DMS53 treated with DMSO at 0.1 percent for 48 hours (cell line): ENCODE data around the gene PPP6R3.

ENCODE experiments used
- DNase-seq: peaks from one replicate; lab custom pipeline; 2025; ENCODE audit not compliant: unreplicated experiment; lab: John Stamatoyannopoulos, UW

Gene PPP6R3

DNA sequence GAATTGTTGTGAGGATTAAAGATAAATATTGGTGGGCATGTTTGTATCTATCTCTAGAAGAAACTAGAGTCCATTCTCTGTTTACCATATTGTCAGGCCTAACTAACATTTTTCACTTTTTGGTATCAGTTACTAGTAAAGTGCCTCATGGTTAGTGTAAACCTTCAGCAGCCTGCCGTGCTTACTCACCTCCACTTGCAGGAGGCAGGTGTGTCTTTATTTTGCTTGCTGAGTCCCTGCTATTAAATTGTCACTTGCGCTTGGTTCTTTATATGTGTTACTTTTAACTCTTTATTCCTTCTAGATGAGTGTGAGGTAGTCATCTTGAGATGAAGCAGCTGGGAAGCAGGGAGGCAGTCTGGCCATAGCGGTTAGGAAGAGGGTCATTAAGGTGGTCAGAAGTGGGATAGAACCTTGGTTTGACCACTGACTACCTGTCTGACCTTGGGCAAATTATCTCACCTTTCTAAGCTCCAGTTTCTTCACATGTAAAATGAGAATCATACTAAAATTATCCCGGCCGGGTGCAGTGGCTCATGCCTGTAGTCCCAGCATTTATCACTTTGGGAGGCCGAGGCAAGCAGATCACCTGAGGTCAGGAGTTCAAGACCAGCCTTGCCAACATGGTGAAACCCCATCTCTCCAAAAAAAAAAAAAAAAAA is 21.2 kb downstream of the PPP6R3 start:
- no peak for DNase-seq

- DNase-seq, result no peak
Observed at GRCh38 chr11:68488623-68489022, 28.1 kb downstream of the PPP6R3 start.

DNA sequence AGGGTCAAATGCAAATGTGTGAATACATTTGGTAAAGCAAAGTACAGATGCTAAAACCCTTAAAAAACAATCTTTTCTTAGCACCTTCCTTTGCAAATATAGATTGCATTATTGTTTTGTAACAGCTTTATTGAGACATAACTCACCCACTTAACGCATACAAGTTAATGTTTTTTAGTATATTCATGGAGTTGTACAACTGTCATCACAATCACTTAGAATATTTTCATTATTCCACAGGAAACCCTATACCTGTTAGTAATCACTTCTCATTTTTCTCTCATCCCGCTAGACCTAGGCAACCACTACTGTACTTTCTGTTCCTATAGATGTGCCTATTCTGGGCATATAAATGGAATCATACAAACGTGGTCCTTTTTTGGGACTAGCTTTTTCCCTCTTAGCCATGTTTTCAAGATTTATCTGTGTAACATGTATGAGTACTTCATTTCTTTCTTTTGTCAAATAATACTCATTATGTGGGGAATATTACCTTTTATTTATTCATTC is 34.7 kb downstream of the PPP6R3 start:
- DNase-seq, result no peak

- no peak for DNase-seq
Observed at GRCh38 chr11:68495872-68496271, 35.3 kb downstream of the PPP6R3 start.

DNA sequence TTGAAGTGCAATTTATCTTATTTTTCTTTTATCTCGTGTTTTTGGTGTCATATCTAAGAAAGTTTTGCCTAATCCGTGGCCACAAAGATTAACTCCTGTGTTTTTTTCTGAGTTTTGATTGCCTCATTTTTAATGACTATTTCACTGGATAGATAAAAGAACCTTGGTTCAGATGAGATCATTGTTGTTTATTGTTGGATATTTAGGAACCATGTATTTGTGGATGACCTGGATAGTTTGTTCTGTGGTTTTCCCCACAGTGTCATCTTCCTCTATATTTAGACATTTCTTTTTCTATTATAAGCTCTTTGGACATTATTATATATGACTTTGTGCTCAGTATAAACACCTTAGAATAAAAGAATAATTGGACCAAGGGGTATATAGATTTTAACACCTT is 37.2 kb downstream of the PPP6R3 start:
- no peak for DNase-seq

DNA sequence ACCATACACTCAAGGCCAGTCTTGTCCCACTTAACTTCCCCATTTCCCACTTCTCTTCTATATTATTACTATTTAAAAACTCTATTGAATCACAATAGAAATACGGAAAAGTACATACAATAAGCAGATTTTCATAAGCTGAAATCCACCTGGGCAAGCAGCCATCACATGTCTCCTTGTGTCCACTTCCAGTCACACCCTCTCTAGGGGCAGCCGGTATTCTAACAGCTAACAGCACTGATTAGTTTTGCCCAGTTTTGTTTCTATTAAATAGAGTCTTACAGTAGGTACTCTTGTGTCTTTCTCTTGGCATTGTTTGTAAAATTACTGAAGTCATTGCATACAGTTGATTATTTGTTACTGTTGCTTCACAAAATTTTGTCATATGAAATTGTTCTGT is 37.8 kb downstream of the PPP6R3 start:
- no peak for DNase-seq

- DNase-seq, result no peak
Observed at GRCh38 chr11:68498903-68499883, 38.6 kb downstream of the PPP6R3 start.

DNA sequence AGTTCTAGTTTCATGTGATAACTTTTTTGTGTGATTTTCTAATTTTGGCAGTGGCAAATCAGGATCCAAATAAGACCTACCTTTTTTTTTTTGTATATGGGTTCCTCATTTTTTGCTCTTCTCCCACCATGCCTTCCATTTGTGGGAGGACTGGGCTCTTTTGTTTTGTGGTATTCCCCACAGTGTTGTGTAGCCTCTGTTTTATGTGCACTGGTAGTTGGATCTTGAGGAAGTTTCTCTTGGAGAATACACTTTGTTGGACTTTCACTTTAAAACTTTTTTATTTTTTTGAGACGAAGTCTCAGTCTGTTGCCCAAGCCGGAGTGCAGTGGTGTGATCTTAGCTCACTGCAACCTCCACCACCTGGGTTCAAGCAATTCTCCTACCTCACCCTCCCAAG is 39.7 kb downstream of the PPP6R3 start:
- no peak for DNase-seq

- DNase-seq, result no peak
Observed at GRCh38 chr11:68501813-68502212, 41.3 kb downstream of the PPP6R3 start.

DNA sequence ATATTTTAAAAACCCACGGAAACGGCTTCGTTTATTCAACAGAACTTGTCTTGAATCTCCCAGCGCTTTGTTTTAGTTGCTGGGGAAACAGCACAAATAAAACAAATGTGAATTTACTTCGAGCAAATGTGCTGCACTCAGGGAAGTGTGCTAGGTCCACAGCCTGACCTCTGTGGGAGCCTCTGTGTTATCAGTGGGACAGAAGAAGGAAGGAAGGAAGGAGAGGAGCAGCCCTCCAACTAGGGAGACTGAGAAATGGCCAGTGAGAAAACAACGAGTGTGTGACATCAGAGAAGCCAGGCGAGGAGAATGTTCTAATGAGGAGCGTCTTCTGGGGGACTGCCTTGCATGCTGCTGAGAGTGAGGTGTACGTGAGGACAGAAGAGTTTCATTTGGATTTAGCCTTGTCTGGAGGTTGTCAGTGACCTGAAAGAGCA is 42.7 kb downstream of the PPP6R3 start:
- no peak for DNase-seq

DNA sequence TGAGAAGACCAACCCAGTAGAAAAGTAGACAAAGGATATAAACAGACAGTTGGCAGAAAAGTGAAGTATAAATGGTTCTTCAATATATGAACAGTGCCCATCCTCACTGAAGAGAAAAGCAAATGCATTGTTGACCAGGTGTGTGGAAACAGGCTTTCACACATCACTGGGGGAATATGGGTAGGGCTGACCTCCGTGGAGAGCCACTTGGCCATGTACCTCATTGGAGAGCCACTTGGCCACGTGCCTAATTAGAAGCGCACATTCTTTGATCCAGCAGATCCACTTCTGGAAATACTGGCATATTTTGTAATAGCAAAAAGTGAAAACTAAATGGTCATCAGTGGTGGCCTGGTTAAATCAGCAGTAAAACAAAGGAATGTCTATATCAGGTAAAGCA is 43.2 kb downstream of the PPP6R3 start:
- DNase-seq, result no peak

DNA sequence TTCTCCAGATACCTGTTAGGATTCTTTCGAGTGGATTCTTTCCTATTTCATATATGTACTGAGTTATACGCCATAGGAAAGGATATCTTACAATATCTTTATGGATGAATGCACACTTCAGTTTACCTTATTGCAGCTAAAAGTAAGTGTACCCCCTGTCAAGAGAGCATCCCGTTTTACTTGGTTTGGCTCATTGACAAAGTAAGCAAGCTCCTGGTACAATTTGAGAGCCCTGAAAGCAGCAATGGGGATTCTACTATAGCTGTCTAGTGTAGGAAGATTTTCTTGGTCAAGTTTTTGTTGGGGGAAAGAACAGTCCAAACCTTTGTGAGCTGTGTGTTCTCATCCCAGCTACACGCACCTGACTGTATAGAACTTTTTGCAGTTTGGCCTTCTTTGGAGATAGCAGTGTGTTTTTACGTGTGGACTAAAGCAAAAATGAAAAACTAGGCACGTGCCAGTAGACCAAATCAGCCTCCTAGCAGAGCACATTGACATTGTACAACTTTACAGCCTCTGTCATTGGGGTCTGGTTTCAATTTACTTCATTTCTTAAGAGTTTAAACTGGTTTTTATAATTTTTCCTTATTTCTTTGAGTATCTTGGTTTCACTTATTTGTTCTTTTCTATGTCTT is 44.0 kb downstream of the PPP6R3 start:
- no peak for DNase-seq

DNA sequence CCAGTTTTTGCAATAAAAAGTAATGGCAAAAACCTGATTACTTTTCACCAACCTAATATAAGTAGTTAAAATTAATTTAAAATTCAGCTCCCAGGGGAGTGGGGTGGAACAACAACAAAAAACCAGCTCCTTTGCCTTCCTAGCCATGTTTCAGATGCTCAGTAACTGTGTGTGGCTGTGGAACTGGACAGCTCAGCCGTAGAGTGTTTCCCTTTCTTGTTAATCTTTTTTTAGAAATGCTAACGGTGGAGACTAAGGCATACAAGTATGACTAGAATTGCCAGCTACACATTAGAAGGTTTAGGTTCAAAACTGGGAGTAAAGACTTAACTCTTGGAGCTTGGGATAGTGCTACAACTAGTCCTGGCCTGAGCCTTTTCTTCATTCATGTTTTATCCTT is 45.0 kb downstream of the PPP6R3 start:
- DNase-seq, result no peak

DNA sequence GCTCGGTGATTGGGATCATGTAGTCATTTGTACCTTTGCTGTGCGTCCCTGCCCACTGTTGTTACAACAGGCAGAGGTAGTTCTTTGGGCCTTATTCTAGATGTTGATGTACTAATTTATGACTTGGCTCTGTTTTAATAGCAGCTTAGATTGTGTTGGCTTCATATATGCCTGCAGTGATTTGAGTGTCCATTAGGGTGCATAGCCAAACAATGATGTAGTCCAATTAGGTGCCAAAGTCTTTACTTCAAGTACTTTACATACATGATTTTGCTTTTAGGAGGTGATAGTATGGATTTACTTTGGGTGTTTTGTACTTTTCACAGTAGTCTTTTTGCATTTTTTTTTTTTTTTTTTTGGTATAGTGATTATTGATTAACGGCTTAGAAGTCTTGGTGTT is 46.4 kb downstream of the PPP6R3 start:
- no peak for DNase-seq

DNA sequence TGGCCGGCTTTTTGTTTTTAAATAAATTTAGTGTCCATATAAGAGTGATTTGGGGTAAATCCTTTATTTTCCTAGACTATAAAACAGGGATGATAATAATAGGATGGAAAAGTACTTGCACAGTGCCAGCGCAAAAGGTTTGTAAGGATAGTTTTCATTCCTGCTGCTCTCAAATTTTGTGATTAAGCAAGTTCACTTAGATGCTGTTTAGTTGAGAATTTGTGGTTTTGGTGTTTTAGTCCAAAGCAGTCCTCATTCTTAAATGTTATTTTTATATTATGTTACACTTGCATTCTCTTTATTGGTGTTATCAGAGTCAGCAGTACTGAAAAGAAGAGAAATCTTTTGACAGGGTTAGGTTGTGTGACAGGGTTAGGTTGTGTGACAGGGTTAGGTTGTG is 47.9 kb downstream of the PPP6R3 start:
- DNase-seq, result no peak

GRCh38 chr11:68509066-68509465 is 48.5 kb downstream of the PPP6R3 start:
- no peak for DNase-seq

DNA sequence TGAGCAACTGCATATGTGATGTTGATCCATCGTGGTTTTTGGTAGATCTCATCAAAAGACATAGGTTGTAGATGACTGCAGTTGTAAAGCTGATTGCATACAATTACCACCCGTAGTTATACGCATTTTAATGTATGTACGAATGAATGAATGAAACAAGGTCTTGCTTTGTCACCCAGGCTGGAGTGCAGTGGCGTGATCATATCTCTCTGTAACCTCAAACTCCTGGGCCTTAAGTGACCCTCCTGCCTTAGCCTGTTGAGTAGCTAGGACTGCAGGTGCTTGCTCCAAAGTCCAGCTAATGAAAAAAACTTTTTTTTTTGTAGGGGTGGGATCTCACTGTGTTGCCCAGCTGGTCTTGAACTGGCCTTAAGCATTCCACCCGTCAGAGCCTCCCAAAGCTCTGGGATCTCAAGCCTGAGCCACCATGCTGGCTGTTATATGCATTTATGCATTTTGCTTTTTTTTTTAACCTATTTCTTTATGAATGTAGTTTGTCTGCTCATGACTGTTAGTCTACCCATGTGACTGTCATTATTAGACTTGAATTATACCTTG is 53.5 kb downstream of the PPP6R3 start:
- no peak for DNase-seq

GRCh38 chr11:68517121-68517741 is 56.7 kb downstream of the PPP6R3 start:
- no peak for DNase-seq

DNA sequence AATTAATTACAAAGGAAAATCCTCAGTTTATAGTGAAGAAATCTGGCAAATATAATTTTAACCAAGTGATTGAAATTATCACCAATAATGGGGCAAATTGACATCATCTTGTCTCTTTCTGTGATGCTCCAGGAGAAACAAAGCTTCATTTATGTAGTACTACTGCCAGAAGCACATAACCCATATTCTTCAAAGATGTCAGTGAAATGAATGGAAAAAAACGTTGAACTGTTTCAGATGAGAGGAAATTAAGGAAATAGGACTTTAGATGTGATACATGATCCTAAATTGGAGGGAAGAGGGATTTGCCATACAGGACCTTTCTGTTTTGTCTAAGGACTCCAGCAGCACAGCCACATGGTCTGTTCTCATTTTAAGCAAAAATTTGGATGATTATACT is 57.6 kb downstream of the PPP6R3 start:
- no peak for DNase-seq

- no peak for DNase-seq
Observed at GRCh38 chr11:68521969-68522652, 61.6 kb downstream of the PPP6R3 start.
